HUES48 (cell line): ENCODE measurements around the gene ZNF444.
A peak's percentile ranks its signal among the peaks of the same experiment; 100 is the strongest.

Source experiments
- H3K27ac ChIP-seq: one replicate; pipeline ENCODE4 v1.7.0; 2013; ENCODE audit warnings: low read depth, low read length, inconsistent platforms
- H3K27me3 ChIP-seq: 2 replicates; pipeline ENCODE4 v1.6.1; 2013; ENCODE audit warnings: mild to moderate bottlenecking, low read length; ENCODE audit not compliant: control insufficient read depth, insufficient read depth
- H3K36me3 ChIP-seq: 2 replicates; pipeline ENCODE4 v1.6.1; 2013; ENCODE audit warnings: low read length; ENCODE audit not compliant: control insufficient read depth, insufficient read depth
- H3K4me1 ChIP-seq: 2 replicates; pipeline ENCODE4 v1.6.1; 2013; ENCODE audit warnings: mild to moderate bottlenecking, low read length; ENCODE audit not compliant: control insufficient read depth, insufficient read depth
- H3K4me3 ChIP-seq: 2 replicates; pipeline ENCODE4 v1.5.1; 2013; ENCODE audit warnings: mild to moderate bottlenecking, low read depth, low read length
- H3K9ac ChIP-seq: 2 replicates; pipeline ENCODE4 v1.6.1; 2013; ENCODE audit warnings: mild to moderate bottlenecking, low read depth, low read length, moderate library complexity
- H3K9me3 ChIP-seq: 2 replicates; pipeline ENCODE4 v1.6.1; 2013; ENCODE audit warnings: low read length; ENCODE audit not compliant: control insufficient read depth, insufficient read depth

The ZNF444 gene

GRCh38 chr19:56125806-56126590 lies 15.1 kb upstream of the ZNF444 start:
- no peaks in the 10 kb centered on the region for H3K9me3 ChIP-seq
- H3K9ac ChIP-seq, result no peak overlapping the region
- no peaks in the 10 kb centered on the region for H3K27me3 ChIP-seq
- no peak overlapping the region for H3K27ac ChIP-seq
- H3K36me3 ChIP-seq, result no peaks in the 10 kb centered on the region
- peaks cover 6% of the 10 kb centered on the region; the same call in 1 of the 2 replicates for H3K4me1 ChIP-seq
- H3K4me3 ChIP-seq, result no peak overlapping the region

GRCh38 chr19:56126983-56127780 lies 13.9 kb upstream of the ZNF444 start:
- Histone ChIP-seq H3K4me3 (no peak overlapping the region), H3K4me1 (peaks cover under 1% of the 10 kb centered on the region; the same call in 1 of the 2 replicates), H3K36me3 (no peaks in the 10 kb centered on the region)

GRCh38 chr19:56130006-56130405 lies 11.1 kb upstream of the ZNF444 start:
- H3K36me3 ChIP-seq, result no peaks in the 10 kb centered on the region

More at GRCh38 chr19:56126983-56127780, 13.9 kb upstream of the ZNF444 start:
- Histone ChIP-seq H3K9ac (no peak overlapping the region), H3K27me3 (no peaks in the 10 kb centered on the region), H3K9me3 (no peaks in the 10 kb centered on the region), H3K27ac (no peak overlapping the region)

GRCh38 chr19:56131651-56132050 lies 9.4 kb upstream of the ZNF444 start:
- H3K4me1 ChIP-seq, result peaks cover 21% of the 10 kb centered on the region
- no peak overlapping the region for H3K27ac ChIP-seq
- H3K36me3 ChIP-seq, result no peaks in the 10 kb centered on the region
- H3K9ac ChIP-seq, result no peak overlapping the region
- H3K4me3 ChIP-seq, result no peak overlapping the region
- no peaks in the 10 kb centered on the region for H3K27me3 ChIP-seq
- no peaks in the 10 kb centered on the region for H3K9me3 ChIP-seq

More at GRCh38 chr19:56130006-56130405, 11.1 kb upstream of the ZNF444 start:
- H3K4me3 ChIP-seq, result no peak overlapping the region
- no peak overlapping the region for H3K9ac ChIP-seq
- no peaks in the 10 kb centered on the region for H3K9me3 ChIP-seq
- no peaks in the 10 kb centered on the region for H3K27me3 ChIP-seq
- no peak overlapping the region for H3K27ac ChIP-seq
- H3K4me1 ChIP-seq, result peaks cover 10% of the 10 kb centered on the region; the same call in 1 of the 2 replicates

- Histone ChIP-seq H3K36me3 (no peaks in the 10 kb centered on the region), H3K9me3 (no peaks in the 10 kb centered on the region), H3K27ac (no peak overlapping the region), H3K4me3 (no peak overlapping the region), H3K9ac (no peak overlapping the region), H3K4me1 (peaks cover 27% of the 10 kb centered on the region), H3K27me3 (no peaks in the 10 kb centered on the region)
Measured at GRCh38 chr19:56132316-56132822, 8.7 kb upstream of the ZNF444 start.

- H3K9ac ChIP-seq, result no peak overlapping the region
- H3K4me1 ChIP-seq, result peaks cover 31% of the 10 kb centered on the region
- H3K27me3 ChIP-seq, result no peaks in the 10 kb centered on the region
- H3K9me3 ChIP-seq, result no peaks in the 10 kb centered on the region
- no peaks in the 10 kb centered on the region for H3K36me3 ChIP-seq
- no peak overlapping the region for H3K4me3 ChIP-seq
- H3K27ac ChIP-seq, result no peak overlapping the region
Measured at GRCh38 chr19:56133858-56134653, 7.0 kb upstream of the ZNF444 start.

GRCh38 chr19:56134654-56134921 lies 6.5 kb upstream of the ZNF444 start:
- Histone ChIP-seq H3K4me3 (no peak overlapping the region), H3K27me3 (no peaks in the 10 kb centered on the region), H3K36me3 (no peaks in the 10 kb centered on the region), H3K9me3 (no peaks in the 10 kb centered on the region), H3K9ac (no peak overlapping the region), H3K4me1 (peaks cover 31% of the 10 kb centered on the region), H3K27ac (no peak overlapping the region)

- H3K9me3 ChIP-seq, result no peaks in the 10 kb centered on the region
- peak overlapping the region; percentile 54; the same call in 1 of the 2 replicates for H3K9ac ChIP-seq
- peak overlapping the region; percentile 24; the same call in 1 of the 2 replicates for H3K4me3 ChIP-seq
- H3K4me1 ChIP-seq, result peaks cover 37% of the 10 kb centered on the region
- no peaks in the 10 kb centered on the region for H3K27me3 ChIP-seq
- H3K27ac ChIP-seq, result peak overlapping the region; percentile 85
- no peaks in the 10 kb centered on the region for H3K36me3 ChIP-seq
Measured at GRCh38 chr19:56136362-56136761, 4.7 kb upstream of the ZNF444 start.

- H3K4me1 ChIP-seq, result peaks cover 41% of the 10 kb centered on the region
- H3K4me3 ChIP-seq, result no peak overlapping the region
- H3K27me3 ChIP-seq, result no peaks in the 10 kb centered on the region
- no peak overlapping the region for H3K9ac ChIP-seq
- no peak overlapping the region for H3K27ac ChIP-seq
- H3K9me3 ChIP-seq, result no peaks in the 10 kb centered on the region
- no peaks in the 10 kb centered on the region for H3K36me3 ChIP-seq
Measured at GRCh38 chr19:56137405-56137804, 3.7 kb upstream of the ZNF444 start.

GRCh38 chr19:56138069-56138468 lies 3.0 kb upstream of the ZNF444 start:
- H3K36me3 ChIP-seq, result no peaks in the 10 kb centered on the region
- no peaks in the 10 kb centered on the region for H3K27me3 ChIP-seq
- no peak overlapping the region for H3K27ac ChIP-seq
- no peak overlapping the region for H3K4me3 ChIP-seq
- H3K4me1 ChIP-seq, result peaks cover 40% of the 10 kb centered on the region
- H3K9ac ChIP-seq, result no peak overlapping the region
- H3K9me3 ChIP-seq, result no peaks in the 10 kb centered on the region
